SH-SY5Y (cell line): ENCODE measurements around the gene ABCC1.

Source experiments
- GATA2 ChIP-seq: IDR thresholded peaks from 2 replicates; pipeline ENCODE4 v1.6.1; 2011; ENCODE audit warnings: mild to moderate bottlenecking, low read depth, low read length
- GATA3 ChIP-seq: IDR thresholded peaks from 2 replicates; pipeline ENCODE4 v1.6.1; 2011; ENCODE audit warnings: low read depth, mild to moderate bottlenecking, low read length, moderate library complexity

DNA sequence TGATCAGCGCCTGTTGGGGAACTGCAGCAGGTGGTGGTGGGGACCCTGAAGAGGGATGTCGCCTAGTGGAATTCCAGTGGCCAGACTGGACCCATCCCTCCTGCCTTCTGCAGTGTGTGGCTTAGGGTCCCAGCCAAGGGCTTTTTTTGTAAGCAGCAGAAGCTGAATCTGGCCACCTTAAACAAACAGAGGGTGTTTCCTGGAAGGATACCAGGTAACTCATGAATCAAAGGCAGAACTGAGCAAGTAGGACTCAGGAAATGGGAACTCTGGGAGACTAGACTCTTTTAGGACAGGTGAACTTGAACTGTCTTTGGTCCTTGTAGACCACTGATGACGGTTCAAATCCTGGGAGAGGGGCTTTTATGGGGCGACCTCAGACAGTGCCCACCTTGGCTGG lies 149.9 kb downstream of the ABCC1 start:
- TF ChIP-seq GATA3, result no peak
- TF ChIP-seq GATA2, result no peak
